HEK293 (cell line): Measurements from ENCODE around the gene CNPY1.

Experiments used
- KLF10 ChIP-seq: fragments of 450-650 bp; IDR thresholded peaks from 2 replicates; pipeline ENCODE4 v1.5.1; 2018; ENCODE audit warnings: missing biosample characterization, mild to moderate bottlenecking, missing genetic modification characterization
- KLF16 ChIP-seq: fragments of 450-650 bp; formaldehyde crosslinking; IDR thresholded peaks from 2 replicates; pipeline ENCODE4 v1.5.1; 2017; ENCODE audit warnings: missing biosample characterization, missing genetic modification characterization
- OSR2 ChIP-seq: fragments of 450-650 bp; formaldehyde crosslinking; IDR thresholded peaks from 2 replicates; pipeline ENCODE4 v1.5.1; 2016; ENCODE audit warnings: missing biosample characterization, missing genetic modification characterization
- PRDM10 ChIP-seq: fragments of 450-650 bp; formaldehyde crosslinking; IDR thresholded peaks from 2 replicates; pipeline ENCODE4 v1.5.1; 2016; ENCODE audit warnings: missing biosample characterization, missing genetic modification characterization
- REPIN1 ChIP-seq: fragments of 450-650 bp; formaldehyde crosslinking; IDR thresholded peaks from 2 replicates; pipeline ENCODE4 v1.5.1; 2017; ENCODE audit warnings: missing biosample characterization, missing genetic modification characterization, low read depth
- ZBTB11 ChIP-seq: fragments of 450-650 bp; formaldehyde crosslinking; conservative IDR thresholded peaks from 2 replicates; pipeline ENCODE4 v1.5.1; 2016; ENCODE audit warnings: low read depth, missing biosample characterization, missing genetic modification characterization
- ZNF184 ChIP-seq: fragments of 450-650 bp; IDR thresholded peaks from 2 replicates; pipeline ENCODE4 v1.5.1; 2018; ENCODE audit warnings: missing biosample characterization, mild to moderate bottlenecking, missing genetic modification characterization
- ZNF239 ChIP-seq: fragments of 450-650 bp; formaldehyde crosslinking; IDR thresholded peaks from 2 replicates; pipeline ENCODE4 v1.5.1; 2016; ENCODE audit warnings: missing biosample characterization, missing genetic modification characterization
- ZNF292 ChIP-seq: fragments of 450-650 bp; formaldehyde crosslinking; IDR thresholded peaks from 2 replicates; pipeline ENCODE4 v1.5.1; 2016; ENCODE audit warnings: low read depth, missing biosample characterization, missing genetic modification characterization, borderline replicate concordance
- ZNF423 ChIP-seq: fragments of 450-650 bp; formaldehyde crosslinking; IDR thresholded peaks from 2 replicates; pipeline ENCODE4 v1.5.1; 2016; ENCODE audit warnings: missing biosample characterization, missing genetic modification characterization
- ZNF830 ChIP-seq: fragments of 450-650 bp; IDR thresholded peaks from 2 replicates; pipeline ENCODE4 v1.5.0; 2018; ENCODE audit warnings: missing biosample characterization, missing genetic modification characterization, low read depth, mild to moderate bottlenecking, moderate library complexity
- TF ChIP-seq, protein P1 (sequence below): fragments of 450-650 bp; formaldehyde crosslinking; IDR thresholded peaks from 2 replicates; pipeline ENCODE4 v1.5.1; 2016; ENCODE audit warnings: missing biosample characterization, missing genetic modification characterization
- TF ChIP-seq, protein P2 (sequence below): fragments of 450-650 bp; formaldehyde crosslinking; optimal IDR thresholded peaks from 2 replicates; pipeline ENCODE3; 2016; ENCODE audit warnings: missing biosample characterization, mild to moderate bottlenecking, missing genetic modification characterization

GRCh38 chr7:155559519-155560108 lies 13.3 kb upstream of the CNPY1 start:
- TF ChIP-seq ZNF239 (no peak), OSR2 (tag by site-specific recombination) (no peak), ZNF292 (tag by site-specific recombination) (no peak), ZNF830 (tag by site-specific recombination) (no peak), ZBTB11 (tag by site-specific recombination) (no peak), ZNF423 (tag by site-specific recombination) (no peak), KLF10 (no peak), PRDM10 (tag by site-specific recombination) (no peak), REPIN1 (tag by site-specific recombination) (no peak), KLF16 (no peak), ZNF184 (no peak)
- TF ChIP-seq, protein P1, sequence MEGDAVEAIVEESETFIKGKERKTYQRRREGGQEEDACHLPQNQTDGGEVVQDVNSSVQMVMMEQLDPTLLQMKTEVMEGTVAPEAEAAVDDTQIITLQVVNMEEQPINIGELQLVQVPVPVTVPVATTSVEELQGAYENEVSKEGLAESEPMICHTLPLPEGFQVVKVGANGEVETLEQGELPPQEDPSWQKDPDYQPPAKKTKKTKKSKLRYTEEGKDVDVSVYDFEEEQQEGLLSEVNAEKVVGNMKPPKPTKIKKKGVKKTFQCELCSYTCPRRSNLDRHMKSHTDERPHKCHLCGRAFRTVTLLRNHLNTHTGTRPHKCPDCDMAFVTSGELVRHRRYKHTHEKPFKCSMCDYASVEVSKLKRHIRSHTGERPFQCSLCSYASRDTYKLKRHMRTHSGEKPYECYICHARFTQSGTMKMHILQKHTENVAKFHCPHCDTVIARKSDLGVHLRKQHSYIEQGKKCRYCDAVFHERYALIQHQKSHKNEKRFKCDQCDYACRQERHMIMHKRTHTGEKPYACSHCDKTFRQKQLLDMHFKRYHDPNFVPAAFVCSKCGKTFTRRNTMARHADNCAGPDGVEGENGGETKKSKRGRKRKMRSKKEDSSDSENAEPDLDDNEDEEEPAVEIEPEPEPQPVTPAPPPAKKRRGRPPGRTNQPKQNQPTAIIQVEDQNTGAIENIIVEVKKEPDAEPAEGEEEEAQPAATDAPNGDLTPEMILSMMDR (tag by site-specific recombination), result no peak
- TF ChIP-seq, protein P2, sequence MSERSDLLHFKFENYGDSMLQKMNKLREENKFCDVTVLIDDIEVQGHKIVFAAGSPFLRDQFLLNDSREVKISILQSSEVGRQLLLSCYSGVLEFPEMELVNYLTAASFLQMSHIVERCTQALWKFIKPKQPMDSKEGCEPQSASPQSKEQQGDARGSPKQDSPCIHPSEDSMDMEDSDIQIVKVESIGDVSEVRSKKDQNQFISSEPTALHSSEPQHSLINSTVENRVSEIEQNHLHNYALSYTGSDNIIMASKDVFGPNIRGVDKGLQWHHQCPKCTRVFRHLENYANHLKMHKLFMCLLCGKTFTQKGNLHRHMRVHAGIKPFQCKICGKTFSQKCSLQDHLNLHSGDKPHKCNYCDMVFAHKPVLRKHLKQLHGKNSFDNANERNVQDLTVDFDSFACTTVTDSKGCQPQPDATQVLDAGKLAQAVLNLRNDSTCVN (tag by site-specific recombination), result no peak
